ENCODE data around the gene PSPH.

- TF ChIP-seq POLR2A (IDR thresholded peaks at IDR 0.05; ENCODE audit: low read depth, low read length) (no peak), POLR2AphosphoS5 (IDR thresholded peaks at IDR 0.05; ENCODE audit: low read depth, low read length) (no peak), TAF1 (IDR thresholded peaks at IDR 0.05; ENCODE audit: borderline replicate concordance, low read depth, low read length) (no peak)
These were observed 27.0 kb upstream of the PSPH start for GRCh38 chr7:56078196-56078595.
